ENCODE data around the gene QDPR.

The QDPR gene

DNA sequence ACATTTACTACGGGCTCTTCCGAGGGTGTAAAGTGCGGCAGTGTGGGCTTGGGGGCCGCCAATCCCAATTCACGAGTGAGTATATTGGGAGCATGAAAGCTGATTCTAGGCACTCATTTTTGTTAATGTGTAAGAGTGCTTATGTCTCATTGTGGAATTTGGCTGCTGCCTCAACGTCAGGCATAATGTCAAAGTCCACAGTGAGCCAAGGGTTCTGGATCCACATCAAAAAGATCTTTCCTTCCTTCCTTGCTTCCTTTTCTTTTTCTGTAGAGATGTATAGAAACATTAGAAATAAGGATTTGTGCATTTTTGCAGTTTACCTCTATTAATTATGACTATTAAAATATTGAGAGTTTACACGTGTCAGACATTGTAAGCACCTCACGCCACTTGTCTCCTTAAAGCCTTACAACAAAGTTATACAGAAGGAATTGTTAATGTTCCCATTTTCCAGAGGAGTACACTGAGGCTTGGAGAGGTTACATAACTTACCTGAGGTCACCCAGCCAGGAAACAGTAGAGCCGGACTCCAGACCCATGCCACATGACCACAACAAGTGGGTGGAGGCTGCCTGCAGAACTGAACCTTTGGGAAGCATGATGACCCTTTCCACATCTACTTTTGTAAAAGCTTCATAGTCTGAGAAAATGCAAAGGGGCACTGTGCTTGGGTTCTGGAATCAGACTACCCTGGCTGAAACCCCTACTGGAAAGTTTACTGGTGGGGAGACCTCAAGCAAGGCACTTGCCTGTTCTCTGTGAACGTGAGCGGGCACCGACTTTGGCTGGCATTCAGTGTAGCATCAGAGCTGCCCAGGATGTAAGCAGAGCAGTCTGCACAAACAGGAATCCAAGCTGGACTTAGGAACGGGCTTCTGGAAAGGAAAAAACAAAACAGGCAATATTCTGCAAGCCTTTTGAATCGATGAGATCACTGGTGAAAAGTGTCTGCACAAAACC, 3.8 kb upstream of the QDPR start:
- no peak for TF ChIP-seq EZH2phosphoT487 (conservative IDR thresholded peaks at IDR 0.05; ENCODE audit: low read length)
- TF ChIP-seq, protein P1, sequence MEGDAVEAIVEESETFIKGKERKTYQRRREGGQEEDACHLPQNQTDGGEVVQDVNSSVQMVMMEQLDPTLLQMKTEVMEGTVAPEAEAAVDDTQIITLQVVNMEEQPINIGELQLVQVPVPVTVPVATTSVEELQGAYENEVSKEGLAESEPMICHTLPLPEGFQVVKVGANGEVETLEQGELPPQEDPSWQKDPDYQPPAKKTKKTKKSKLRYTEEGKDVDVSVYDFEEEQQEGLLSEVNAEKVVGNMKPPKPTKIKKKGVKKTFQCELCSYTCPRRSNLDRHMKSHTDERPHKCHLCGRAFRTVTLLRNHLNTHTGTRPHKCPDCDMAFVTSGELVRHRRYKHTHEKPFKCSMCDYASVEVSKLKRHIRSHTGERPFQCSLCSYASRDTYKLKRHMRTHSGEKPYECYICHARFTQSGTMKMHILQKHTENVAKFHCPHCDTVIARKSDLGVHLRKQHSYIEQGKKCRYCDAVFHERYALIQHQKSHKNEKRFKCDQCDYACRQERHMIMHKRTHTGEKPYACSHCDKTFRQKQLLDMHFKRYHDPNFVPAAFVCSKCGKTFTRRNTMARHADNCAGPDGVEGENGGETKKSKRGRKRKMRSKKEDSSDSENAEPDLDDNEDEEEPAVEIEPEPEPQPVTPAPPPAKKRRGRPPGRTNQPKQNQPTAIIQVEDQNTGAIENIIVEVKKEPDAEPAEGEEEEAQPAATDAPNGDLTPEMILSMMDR (IDR thresholded peaks at IDR 0.05; ENCODE audit: insufficient read depth, low read length, poor library complexity, severe bottlenecking) = no peak

DNA sequence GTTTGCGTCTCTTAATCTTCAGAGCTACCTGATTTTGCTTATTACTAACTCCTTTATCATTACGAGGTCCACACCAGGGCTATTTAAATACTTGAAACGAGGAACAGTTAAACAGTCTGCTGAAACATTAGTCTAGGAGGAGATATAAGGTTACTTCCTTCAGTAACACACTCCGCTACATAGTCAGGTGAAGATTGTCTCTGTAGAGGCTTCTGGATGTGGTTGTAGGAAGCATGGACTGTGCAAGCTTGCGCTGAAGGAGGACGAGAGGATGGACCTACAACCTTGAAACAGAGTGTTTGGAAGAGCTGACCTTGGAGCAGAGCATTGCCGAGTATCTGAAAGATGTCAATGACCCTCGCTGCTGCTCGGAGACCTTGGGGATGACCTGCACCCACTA, 3.0 kb upstream of the QDPR start, which contains the start of gene CLRN2:
TSS of gene CLRN2 (plus strand) at position 301 of the 400 bp plus-strand sequence. CDS start 102 bp downstream, outside the sequence.
- H3K4me2 ChIP-seq (ENCODE audit: low read depth, low read length, poor library complexity, severe bottlenecking) = no peak within 1 kb of the TSS
- H2AFZ ChIP-seq (ENCODE audit: low read depth, low read length, severe bottlenecking) = no peak within 1 kb of the TSS
- no peaks in the 10 kb centered on the region for H4K20me1 ChIP-seq (ENCODE audit: low read depth, low read length)
- no peaks in the 10 kb centered on the region for H3K9me3 ChIP-seq (ENCODE audit: insufficient read depth, low read length)
- H3F3A ChIP-seq (ENCODE audit: insufficient read depth) = peaks cover 11% of the 10 kb centered on the region; the same call in 1 of the 2 replicates
- TF ChIP-seq, protein P1 (IDR thresholded peaks at IDR 0.05; ENCODE audit: insufficient read depth, low read length, poor library complexity, severe bottlenecking) = no peak
- no peak within 1 kb of the TSS for H3K9ac ChIP-seq (ENCODE audit: low read length)
- no peaks in the 10 kb centered on the region for H3K9me2 ChIP-seq (replicated peaks; ENCODE audit: insufficient read depth, low read length)
- H3K27ac ChIP-seq (ENCODE audit: low read depth, low read length) = no peak within 1 kb of the TSS
- H3K79me2 ChIP-seq (ENCODE audit: insufficient read depth, low read length) = peaks cover 20% of the 10 kb centered on the region
- H3K36me3 ChIP-seq (ENCODE audit: low read length) = no peaks in the 10 kb centered on the region
- H3K27me3 ChIP-seq (ENCODE audit: low read length) = no peaks in the 10 kb centered on the region
- no peak within 1 kb of the TSS for H3K4me3 ChIP-seq (ENCODE audit: insufficient read depth, low read length, poor library complexity, severe bottlenecking)

More for the DNA sequence above, 3.8 kb upstream of the QDPR start:
- no peak overlapping the region for H3K27ac ChIP-seq (ENCODE audit: low read depth, low read length)
- H3K4me2 ChIP-seq (ENCODE audit: low read depth, low read length, poor library complexity, severe bottlenecking) = no peak overlapping the region
- peaks cover 11% of the 10 kb centered on the region; the same call in 1 of the 2 replicates for H3K79me2 ChIP-seq (ENCODE audit: insufficient read depth, low read length)
- no peaks in the 10 kb centered on the region for H4K20me1 ChIP-seq (ENCODE audit: low read depth, low read length)
- H3K36me3 ChIP-seq (ENCODE audit: low read length) = no peaks in the 10 kb centered on the region
- no peaks in the 10 kb centered on the region for H3K9me2 ChIP-seq (replicated peaks; ENCODE audit: insufficient read depth, low read length)
- H3K4me3 ChIP-seq (ENCODE audit: insufficient read depth, low read length, poor library complexity, severe bottlenecking) = no peak overlapping the region
- no peaks in the 10 kb centered on the region for H3K27me3 ChIP-seq (ENCODE audit: low read length)
- no peak overlapping the region for H3K9ac ChIP-seq (ENCODE audit: low read length)
- no peaks in the 10 kb centered on the region for H3K9me3 ChIP-seq (ENCODE audit: insufficient read depth, low read length)
- peaks cover 4% of the 10 kb centered on the region; the same call in 1 of the 2 replicates for H3F3A ChIP-seq (ENCODE audit: insufficient read depth)
- no peak overlapping the region for H2AFZ ChIP-seq (ENCODE audit: low read depth, low read length, severe bottlenecking)

DNA sequence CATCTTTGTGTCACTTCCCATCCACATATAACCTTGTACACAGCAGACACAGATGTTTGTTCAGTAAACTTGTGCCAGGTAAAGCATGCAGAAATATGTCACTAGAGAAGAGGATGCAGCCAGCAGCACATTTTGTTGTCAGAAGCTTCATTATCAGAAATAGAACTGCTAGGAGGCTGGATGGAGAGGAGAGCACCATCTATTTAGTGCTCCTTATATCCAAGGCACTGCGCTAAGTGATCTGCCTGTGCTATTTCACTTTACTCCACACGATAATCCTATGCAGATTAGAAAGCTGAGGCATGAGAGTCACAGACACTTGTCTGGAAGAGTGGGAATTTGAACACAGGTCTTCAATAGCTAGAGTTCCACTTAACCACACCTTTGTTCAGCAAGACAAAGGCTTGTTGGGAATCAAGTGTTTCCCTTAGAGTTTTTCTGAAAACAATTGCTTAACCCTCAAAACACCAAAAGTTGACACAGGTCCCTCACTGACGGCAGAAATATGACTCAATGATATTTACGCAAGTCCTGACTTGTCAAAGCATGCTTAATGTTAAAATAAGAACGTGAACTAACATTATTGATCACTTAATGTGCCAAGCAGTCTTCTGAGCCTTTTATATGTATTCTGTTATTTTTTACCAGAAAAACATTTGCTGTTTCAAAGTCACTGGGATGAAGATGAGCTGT, 1.2 kb upstream of the QDPR start:
- peaks cover 11% of the 10 kb centered on the region; the same call in 1 of the 2 replicates for H3F3A ChIP-seq (ENCODE audit: insufficient read depth)
- H3K9ac ChIP-seq (ENCODE audit: low read length) = peak overlapping the region; percentile 77
- H3K79me2 ChIP-seq (ENCODE audit: insufficient read depth, low read length) = peaks cover 23% of the 10 kb centered on the region
- H3K27ac ChIP-seq (ENCODE audit: low read depth, low read length) = no peak overlapping the region
- H3K9me2 ChIP-seq (replicated peaks; ENCODE audit: insufficient read depth, low read length) = no peaks in the 10 kb centered on the region
- no peak overlapping the region for H3K4me3 ChIP-seq (ENCODE audit: insufficient read depth, low read length, poor library complexity, severe bottlenecking)
- H3K27me3 ChIP-seq (ENCODE audit: low read length) = no peaks in the 10 kb centered on the region
- no peaks in the 10 kb centered on the region; the same call in 1 of the 2 replicates for H3K36me3 ChIP-seq (ENCODE audit: low read length)
- peak overlapping the region; percentile 80 for H3K4me2 ChIP-seq (ENCODE audit: low read depth, low read length, poor library complexity, severe bottlenecking)
- no peaks in the 10 kb centered on the region for H3K9me3 ChIP-seq (ENCODE audit: insufficient read depth, low read length)
- no peaks in the 10 kb centered on the region for H4K20me1 ChIP-seq (ENCODE audit: low read depth, low read length)
- TF ChIP-seq EZH2phosphoT487 (conservative IDR thresholded peaks at IDR 0.05; ENCODE audit: low read length) = no peak
- TF ChIP-seq, protein P1 (IDR thresholded peaks at IDR 0.05; ENCODE audit: insufficient read depth, low read length, poor library complexity, severe bottlenecking) = no peak
- peak overlapping the region; percentile 76 for H2AFZ ChIP-seq (ENCODE audit: low read depth, low read length, severe bottlenecking)
